GM19023 (cell line): ENCODE data around the gene SLX9.

Experiments used
- ATAC-seq: cut with Tn5 transposase; IDR thresholded peaks from one replicate; pipeline ENCODE4 v1.9.1; 2021; ENCODE audit warnings: mild to moderate bottlenecking, moderate library complexity; ENCODE audit not compliant: unreplicated experiment

SLX9 gene, protein sequence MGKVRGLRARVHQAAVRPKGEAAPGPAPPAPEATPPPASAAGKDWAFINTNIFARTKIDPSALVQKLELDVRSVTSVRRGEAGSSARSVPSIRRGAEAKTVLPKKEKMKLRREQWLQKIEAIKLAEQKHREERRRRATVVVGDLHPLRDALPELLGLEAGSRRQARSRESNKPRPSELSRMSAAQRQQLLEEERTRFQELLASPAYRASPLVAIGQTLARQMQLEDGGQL

DNA sequence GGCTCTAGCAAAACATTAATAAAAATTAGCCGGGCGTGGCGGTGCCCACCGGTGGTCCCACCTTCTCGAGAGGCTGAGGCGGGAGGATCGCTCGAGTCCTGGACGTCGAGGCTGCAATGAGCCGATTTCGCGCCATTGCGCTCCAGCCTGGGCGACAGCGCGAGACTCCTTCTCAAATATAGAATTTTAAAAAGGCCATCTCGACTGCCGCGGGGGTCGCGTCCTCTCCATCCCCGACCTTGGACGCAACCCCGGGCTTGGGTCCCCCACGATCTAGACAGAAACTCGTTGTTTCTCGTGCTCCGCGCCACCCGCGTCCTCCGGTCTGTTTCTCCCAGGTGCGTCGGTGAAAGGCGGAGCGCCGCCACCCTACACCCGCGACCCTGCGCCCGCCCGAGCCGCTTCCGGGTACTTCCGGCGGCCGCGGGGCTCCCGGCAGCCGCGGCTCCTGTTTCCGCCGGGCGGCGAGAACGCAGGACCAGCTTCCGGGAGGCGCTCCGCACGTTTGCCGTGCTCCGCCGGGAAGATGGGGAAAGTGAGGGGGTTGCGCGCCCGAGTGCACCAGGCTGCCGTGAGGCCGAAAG, at the start of gene SLX9:
Gene SLX9 (plus strand): TSS at position 498 of the 584 bp plus-strand sequence. CDS start 29 bp downstream, at position 527.
- ATAC-seq, result peak; percentile 75

DNA sequence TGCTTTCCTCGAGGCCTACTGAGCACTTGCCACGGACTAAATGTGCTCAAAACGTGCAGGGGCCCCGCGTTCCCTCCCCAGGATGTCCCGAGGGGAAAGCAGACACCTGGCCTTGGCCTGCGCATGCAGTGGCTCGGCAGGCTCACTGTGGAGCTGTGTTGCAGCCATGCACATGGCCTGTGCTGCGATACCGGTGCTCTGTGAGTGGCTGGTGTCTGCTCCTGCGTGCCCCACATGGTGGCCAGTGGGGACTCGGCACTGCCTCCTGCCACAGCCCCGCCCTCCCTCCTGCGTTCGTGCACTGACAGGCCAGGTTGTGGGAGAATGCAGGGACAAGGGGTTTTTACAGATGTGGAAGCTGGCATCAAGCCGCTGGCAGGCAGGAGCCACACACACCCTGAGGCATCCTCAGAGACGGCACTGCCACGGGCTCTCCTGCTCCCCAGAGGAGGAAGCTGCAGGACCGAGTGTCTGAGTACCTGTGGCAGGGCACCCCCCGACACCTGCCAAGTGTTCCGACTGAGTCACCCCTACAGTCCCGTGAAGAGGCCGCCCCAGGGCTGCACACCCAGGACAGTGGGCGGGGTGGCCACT, 49.4 kb upstream of the SLX9 start:
- ATAC-seq, result no peak

DNA sequence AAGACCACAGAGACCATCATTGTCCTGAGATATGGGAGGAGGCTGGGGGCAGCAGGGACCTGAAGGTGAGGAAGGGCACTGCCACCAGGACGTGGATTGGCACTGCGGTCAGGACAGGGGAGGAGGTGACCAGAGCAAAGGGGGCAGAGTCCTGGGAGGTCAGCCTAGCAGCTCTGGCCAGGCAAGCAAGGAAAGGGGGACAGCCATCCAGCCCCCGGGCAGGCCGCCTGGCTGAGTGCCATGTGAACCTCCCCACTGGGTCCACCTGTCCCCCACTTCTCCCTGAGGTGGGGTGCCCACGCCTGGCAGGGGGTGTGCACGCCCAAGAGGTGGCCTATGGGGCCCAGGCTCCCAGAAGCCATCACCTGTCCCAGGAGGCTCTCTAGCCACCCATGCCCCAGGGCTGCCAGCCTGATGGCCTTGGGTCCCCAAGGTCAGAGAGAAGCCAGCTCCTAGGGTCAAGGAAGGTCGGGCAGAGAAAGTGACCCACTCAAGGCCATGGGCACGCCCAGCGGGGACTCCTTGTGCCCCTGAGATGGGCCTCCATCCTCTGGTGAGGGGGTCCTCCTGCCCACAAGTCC, 48.8 kb upstream of the SLX9 start:
- no peak for ATAC-seq

DNA sequence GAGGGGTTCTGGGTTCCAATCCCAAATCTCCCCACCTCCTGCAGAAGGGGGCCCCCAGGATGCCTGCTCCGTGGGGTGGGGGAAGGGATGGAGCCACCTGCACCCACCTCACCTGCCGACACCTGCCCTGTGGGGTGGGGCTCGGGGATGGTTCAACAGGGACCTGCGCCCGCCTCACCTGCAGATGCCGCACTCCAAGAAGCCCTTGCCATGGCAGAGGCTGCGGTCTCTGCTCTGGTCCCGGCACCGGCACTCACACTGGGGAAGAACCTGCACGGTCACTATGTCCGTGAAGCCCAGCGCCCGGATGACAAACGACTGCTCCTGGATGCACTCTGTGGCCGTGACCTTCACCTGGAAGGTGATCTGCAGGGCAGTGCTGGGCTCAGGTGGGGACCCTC, 48.2 kb upstream of the SLX9 start:
- no peak for ATAC-seq

DNA sequence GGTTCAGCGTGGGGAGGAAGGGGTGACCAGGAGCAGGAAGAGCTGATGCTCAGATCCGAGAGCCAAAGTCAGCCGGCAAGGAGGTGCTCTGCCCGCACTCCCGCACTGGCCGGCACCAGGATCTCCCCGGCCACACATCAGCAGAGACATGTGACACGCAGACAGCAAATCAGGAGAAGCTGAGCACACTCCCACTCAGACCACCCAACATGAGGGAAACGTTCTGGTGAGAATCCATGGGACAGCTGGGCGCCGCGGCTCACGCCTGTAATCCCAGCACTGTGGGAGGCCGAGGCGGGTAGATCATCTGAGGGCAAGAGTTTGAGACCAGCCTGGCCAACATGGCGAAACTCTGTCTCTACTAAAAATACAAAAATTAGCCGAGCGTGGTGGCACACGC, 47.7 kb upstream of the SLX9 start:
- ATAC-seq, result no peak

DNA sequence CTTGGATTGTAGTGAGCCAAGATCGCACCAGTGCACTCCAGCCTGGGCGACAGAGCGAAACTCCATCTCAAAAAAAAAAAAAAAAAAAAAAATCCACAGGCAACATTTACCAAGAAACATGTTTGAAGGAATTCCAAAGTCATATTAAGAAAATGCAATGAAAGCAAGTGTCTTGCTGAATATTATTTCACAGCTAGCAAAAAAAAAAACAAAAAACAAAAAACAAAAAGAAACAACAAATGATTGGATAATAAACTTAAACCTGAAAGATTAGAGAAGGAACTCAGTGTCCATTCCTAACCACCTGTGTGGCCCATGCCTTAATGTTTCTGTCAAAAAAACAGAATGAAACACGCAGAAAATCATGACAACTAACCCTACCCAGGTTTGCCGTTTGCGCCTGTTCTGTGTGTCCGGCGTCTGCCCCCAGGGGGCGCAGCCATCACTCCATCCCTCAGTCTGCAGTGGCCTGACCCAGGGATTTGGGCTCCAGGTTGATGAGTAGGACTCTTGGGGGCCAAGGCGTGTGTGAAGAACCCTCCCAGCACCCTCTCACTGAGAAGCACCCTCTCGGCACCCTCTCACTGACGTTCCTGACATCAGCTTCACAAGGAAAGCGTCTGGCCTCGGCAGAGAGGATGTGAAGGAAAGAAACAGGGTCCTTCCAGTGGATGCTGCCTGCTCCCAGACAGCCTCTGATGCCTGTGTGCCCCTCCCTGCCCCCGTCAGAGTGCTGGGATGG, 47.1 kb upstream of the SLX9 start:
- ATAC-seq, result no peak

DNA sequence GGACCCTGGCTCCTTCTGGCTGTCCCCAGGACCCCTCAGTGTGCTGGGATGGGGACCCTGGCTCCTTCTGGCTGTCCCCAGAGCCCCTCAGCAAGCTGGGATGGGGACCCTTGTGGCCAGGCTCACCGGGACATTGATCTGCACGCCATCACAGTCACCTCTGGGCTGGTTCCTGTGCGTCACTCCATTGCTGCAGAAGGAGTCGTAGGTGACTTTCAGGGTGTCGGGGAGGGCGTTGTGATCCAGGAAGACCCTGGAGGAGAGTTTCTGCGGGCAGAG, 46.6 kb upstream of the SLX9 start:
- no peak for ATAC-seq

DNA sequence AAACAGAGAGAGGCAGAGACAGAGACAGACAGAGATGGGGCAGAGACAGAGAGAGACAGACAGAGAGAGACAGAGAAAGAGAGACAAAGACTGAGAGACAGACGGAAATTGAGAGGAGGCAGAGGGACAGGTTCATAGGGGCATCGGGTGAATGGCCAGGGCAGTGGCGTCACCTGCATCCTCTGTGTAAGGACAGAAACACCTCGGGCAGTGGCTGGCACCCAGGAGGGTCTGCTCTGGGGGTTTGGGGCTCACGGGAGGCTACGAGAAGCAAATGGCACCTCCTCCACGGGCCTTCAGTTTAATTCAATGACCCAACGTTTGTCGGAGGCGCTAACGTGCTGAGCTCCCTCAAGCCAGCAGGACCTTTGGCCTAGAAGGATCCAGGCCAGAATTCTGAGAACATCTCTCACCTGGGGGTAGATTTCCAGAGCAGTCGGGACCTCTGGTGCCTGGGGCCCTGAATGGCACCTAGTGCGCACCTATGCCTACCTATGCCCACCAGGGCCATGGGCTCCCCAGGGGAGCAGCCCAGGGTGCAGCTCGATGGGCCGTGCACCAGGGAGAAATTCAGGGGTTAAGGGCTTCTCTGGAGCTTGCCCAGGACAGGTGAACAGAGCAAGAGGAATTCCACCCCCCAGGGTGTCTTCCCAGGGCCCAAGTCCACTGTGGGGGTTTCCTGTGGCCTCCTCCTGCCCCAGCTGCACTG, 45.7 kb upstream of the SLX9 start:
- ATAC-seq, result no peak

DNA sequence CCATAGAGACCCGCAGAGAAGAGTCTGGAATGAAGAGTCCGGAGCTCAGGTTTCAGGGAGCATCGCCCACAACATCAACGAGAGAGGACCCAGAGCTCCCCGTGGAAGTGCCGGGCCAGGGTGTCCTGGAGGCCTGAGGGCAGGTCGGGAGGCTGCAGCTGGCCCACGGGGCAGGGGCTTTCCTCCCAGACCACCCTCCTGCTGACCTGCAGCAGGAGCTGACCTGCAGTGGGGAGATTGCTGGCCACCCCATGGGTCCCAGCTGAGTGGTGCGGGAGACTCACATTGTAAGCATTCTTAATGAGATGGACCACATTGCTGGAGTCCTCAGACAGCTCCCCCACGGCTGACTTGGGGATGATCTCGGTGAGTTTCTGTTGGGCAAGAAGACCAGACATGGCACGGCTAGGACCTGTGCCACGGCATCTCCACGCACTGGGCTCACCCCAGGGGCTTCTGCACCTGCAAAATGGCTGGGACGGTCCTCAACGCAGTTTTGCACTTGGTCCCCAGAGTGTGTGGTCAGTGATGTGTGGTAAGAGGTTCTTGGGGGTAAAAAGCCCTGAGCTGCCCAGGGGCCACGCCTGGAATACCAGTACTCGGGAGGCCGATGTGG, 45.0 kb upstream of the SLX9 start:
- ATAC-seq, result no peak

DNA sequence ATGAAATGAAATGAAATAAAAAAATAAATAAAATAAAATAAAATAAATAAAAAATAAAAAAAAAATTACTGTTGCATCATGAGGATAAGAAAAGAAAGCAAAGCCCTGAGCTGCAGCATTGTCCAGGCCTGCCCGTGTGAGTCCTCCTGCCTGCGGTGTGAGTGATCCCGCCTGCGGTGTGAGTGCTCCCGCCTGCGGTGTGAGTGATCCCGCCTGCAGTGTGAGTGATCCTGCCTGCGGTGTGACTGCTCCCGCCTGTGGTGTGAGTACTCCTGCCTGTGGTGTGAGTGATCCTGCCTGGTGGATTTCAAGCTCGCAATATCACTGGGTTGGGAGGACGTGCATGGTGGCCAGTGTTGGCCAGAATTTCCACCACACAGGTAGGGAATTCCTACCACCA, 44.0 kb upstream of the SLX9 start:
- no peak for ATAC-seq

DNA sequence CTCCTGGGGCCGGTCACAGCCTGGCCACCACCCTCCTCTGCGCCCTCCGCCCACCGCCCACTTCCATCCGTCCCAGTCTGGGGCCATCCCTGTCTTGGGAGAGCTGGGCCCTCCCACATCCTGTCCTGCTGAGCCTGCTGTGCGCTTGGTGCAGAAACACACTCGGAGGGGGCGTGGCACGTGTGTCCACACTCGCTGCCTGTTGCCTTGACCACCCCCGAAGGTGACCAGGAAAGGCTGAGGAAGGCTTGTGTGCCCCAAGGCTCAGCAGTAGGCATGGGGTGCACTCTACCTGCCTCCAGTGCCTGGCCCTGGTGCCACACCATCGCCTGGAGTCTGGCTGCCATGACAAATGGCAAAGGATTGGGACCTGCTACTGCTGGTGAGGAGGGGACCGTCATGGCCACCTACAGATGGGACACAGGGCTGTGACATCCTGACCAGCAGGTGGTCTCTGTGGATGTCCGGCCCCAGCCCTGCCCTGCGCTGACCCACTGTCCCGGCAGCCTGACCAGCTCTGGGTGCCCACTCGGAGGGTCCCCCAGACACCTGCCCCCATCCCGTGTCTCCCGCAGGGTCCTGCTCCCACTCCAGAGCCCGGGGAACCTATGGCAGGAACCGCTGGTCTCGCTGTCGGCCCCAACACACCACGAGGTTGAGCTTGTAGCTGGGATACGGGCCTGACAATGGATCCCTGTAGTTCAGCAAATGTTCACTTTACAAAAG, 43.1 kb upstream of the SLX9 start:
- no peak for ATAC-seq

DNA sequence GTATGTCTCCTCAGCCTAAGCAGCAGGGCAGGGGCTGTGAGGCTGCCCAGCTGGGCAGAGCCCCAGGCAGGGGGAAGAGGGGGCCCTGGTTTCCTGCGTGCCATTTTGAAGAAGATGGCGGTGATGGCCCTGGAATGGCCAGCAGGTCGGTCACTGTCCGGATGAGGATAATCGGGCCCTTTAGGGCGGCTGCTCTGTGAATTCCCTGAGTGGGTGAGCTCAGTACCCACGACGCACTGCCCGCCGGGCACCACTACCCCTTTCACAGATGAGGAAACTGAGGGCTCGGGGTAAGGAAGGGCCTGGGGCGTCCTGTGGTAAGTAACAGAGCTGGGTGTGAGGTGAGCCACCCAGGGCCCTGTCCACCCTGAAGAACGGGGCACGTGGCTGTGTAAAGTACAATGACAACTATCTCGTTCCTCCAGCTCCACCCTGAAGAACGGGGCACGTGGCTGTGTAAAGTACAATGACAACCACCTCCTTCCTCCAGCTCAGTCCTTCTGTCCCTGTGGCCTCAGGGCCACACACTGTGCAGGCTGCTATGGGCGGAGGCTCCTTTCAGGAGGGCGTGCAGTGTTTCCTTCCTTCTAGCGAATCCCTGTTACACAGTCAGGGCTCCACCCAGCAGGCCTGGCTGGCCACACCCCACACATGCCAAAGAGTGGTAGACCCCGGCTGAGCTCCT, 42.4 kb upstream of the SLX9 start:
- ATAC-seq, result no peak

DNA sequence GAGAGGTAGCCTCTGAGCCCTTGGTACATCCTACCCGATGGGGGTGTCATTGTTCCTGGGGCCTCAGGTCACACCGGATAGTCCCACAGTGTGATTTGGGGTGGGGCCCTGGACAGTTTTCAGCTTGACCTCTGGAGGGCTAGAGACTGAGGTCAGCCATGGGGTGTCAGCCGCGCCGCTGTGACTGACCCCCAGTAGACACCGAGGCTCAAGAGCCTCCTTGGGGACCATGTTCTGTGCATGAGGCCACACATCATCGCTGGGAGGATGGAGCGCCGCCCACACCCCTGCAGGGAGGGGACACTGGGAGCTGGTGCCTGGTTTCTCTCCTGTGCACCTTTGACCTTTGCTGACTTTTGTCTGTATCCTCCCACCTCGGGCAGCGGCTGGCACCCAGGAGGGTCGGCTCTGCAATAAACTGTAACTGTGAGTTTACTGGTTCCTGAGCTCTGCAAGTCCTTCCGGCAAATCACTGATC, 41.8 kb upstream of the SLX9 start:
- no peak for ATAC-seq

DNA sequence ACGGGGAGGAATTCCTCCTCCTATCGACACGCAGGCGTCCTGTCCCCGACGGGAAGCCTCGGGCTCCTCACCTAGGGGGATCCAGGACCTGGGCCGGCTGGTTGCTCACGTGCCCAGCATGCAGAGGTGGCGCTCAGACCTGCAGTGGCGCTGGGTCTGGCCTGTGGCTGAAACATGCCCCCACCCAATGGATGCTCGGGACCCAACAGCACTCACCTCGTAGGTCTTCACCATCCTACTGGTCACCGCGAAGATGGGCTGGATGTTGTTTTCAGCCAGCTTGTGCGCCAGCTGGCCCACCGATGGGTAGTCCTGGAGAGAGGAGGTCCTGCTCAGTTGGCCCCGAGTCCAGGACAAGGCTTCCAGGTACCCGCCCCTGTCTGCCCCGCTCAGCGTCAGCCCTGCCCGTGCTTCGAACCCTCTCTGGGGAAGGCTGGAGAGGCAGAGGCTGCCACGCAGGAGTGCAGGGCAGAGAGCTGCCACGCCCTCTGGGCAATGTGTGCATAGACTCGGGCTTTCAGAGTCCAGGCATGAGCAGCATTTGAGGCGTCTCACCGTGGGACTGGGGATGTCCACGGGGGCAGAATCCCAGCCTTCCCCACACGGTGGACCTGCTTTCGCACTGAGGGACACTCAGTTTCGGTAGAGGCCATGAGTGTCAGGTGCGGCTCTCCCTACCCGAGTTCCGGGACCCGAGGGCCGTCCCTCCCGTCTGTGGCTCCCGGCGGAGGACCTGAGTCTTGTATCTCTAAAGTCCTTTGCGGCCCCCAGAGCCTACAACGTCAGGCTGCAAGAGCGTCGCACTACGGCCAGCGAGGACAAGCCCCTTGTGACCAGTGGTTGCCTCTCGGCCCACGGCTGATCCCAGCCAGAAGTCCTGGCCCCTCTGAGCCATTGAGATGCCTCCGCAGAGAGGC, 40.7 kb upstream of the SLX9 start:
- no peak for ATAC-seq

DNA sequence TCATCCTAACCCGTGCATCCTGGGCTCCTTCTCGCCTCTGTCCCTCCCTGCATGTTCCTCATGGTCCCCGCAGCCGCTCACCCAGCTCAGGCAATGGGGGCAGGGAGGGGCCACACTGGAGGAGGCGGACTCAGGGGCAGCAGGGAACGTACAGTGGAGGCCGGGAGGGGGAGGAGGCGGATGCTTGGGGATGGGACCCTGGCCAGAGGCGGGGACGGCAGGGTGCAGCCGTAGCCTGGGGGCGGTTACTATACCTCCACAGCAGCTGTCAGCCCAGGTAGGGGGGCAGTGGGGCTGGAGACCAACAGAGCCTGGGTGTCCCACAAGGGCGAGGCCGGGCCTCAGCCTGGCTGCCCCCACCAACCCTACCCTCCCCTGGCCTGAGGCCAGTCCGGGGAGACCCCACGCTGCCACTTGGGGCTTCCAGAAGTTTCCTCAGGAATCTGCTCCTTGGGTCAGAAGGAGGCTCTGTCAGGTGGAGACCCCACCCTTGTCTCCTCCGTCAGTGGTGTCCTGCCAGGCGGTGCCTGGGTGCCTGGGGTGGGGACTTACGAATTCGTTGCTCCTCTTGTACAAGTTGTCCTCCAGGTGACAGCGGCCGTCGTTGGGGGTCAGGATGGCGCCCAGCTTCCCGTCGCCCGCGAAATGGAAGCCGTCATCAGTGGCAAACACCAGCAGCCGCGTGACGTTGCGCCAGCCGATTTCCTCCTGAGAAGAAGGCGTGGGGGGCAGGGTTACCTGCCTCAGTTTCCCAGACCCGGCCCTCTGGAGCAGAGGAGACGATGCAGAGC, 39.9 kb upstream of the SLX9 start:
- no peak for ATAC-seq

DNA sequence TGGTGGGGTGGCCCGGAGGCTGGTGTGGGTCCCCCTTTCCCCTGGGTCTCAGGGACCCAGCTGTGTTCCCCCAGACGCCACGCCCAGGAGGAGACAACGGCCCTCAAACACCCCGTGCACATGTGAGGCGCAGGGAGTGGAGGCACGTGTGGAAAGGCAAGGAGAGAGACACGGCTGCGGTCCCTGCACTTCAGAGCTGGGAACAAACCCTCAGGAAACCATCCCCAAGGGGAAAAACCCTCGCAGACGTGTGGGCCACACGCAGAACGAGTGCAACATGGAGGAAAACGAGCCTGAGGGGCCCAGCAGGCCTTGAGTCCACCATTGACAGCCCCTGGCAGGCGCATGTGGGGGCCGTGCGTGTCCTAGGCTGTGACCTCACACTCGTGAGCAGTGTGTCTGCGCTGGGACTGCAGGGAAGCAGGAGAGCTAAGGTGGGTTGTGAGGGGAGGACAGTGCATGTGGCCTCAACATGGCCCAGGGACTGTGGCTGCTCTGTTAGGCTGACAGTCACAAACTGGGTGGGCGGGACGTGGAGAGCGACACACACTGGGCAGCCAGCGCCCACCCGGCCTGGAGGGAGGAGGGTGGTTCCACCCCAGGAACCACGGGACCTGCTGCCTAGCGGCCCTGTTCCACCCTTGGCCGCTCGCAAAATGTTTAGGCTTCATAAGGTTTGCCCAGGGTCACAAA, 39.1 kb upstream of the SLX9 start:
- no peak for ATAC-seq
